HepG2 (cell line): ENCODE results near the gene ELAVL3. TPM values are rescaled to one million over a fixed set of nuclear protein-coding genes. Genes with fewer than 3 reads are reported as not detected.

Source experiments
- ATF4 ChIP-seq, 2 experiments: fragments of 450-650 bp in 1 of 2; sonication (generic) in 1 of 2; formaldehyde crosslinking; IDR thresholded peaks; 2 replicates each; pipeline versions ENCODE4 v1.5.0 to v1.8.0; 2020 to 2022; ENCODE audit warnings: mild to moderate bottlenecking in 1 of 2, missing genetic modification reagents in 1 of 2
- ELK4 ChIP-seq: sonication (generic); formaldehyde crosslinking; IDR thresholded peaks from 2 replicates; pipeline ENCODE4 v1.9.0; 2021; ENCODE audit warnings: missing genetic modification reagents, borderline replicate concordance
- HMGA1 ChIP-seq: sonication (generic); formaldehyde crosslinking; conservative IDR thresholded peaks from 2 replicates; pipeline ENCODE4 v1.4.0; 2020; ENCODE audit warnings: missing genetic modification reagents
- IRF9 ChIP-seq: sonication (generic); formaldehyde crosslinking; IDR thresholded peaks from 2 replicates; pipeline ENCODE4 v1.8.0; 2022; ENCODE audit warnings: missing genetic modification reagents, mild to moderate bottlenecking, borderline replicate concordance
- KAT7 ChIP-seq: IDR thresholded peaks from 2 replicates; pipeline ENCODE4 v1.6.1; 2018; ENCODE audit warnings: borderline replicate concordance, missing compliant biosample characterization
- KLF6 ChIP-seq: IDR thresholded peaks from 2 replicates; pipeline ENCODE4 v1.8.0; 2016; ENCODE audit warnings: missing biosample characterization, missing genetic modification reagents
- MEIS1 ChIP-seq: sonication (generic); formaldehyde crosslinking; IDR thresholded peaks from 2 replicates; pipeline ENCODE4 v1.9.0; 2021; ENCODE audit warnings: mild to moderate bottlenecking, missing genetic modification reagents, moderate library complexity, borderline replicate concordance
- MXI1 ChIP-seq: IDR thresholded peaks from 3 replicates; pipeline ENCODE4 v1.6.1; 2012; ENCODE audit warnings: low read depth, low read length, inconsistent platforms, borderline replicate concordance
- PBX3 ChIP-seq: sonication (generic); formaldehyde crosslinking; IDR thresholded peaks from 2 replicates; pipeline ENCODE4 v1.8.1; 2023; ENCODE audit warnings: missing genetic modification reagents, inconsistent platforms, borderline replicate concordance
- REST ChIP-seq, 2 experiments: IDR thresholded peaks; 2 replicates each; pipeline ENCODE4 v1.6.1; 2011 to 2012; ENCODE audit warnings: low read length in 2 of 2, borderline replicate concordance in 1 of 2, low read depth in 1 of 2, mild to moderate bottlenecking in 1 of 2, moderate library complexity in 1 of 2
- RXRA ChIP-seq: sonication (generic); formaldehyde crosslinking; IDR thresholded peaks from 2 replicates; pipeline ENCODE4 v1.5.1; 2020; ENCODE audit warnings: missing genetic modification reagents
- STAT5B ChIP-seq: sonication (generic); formaldehyde crosslinking; IDR thresholded peaks from 2 replicates; pipeline ENCODE4 v1.4.0; 2020; ENCODE audit warnings: missing genetic modification reagents
- ZBTB2 ChIP-seq: sonication (generic); formaldehyde crosslinking; IDR thresholded peaks from 2 replicates; pipeline ENCODE4 v1.8.0; 2022; ENCODE audit warnings: low read depth, missing genetic modification reagents
- ZNF230 ChIP-seq: sonication (generic); formaldehyde crosslinking; IDR thresholded peaks from 2 replicates; pipeline ENCODE4 v1.4.0; 2020; ENCODE audit warnings: mild to moderate bottlenecking, missing genetic modification reagents
- ZNF275 ChIP-seq: sonication (generic); formaldehyde crosslinking; IDR thresholded peaks from 2 replicates; pipeline ENCODE4 v1.8.0; 2022; ENCODE audit warnings: missing genetic modification reagents, mild to moderate bottlenecking, inconsistent platforms, borderline replicate concordance
- ZNF33B ChIP-seq: sonication (generic); formaldehyde crosslinking; IDR thresholded peaks from 2 replicates; pipeline ENCODE4 v1.5.1; 2020; ENCODE audit warnings: mild to moderate bottlenecking, missing genetic modification reagents
- ZNF383 ChIP-seq: sonication (generic); formaldehyde crosslinking; IDR thresholded peaks from 2 replicates; pipeline ENCODE4 v1.4.0; 2020; ENCODE audit warnings: missing genetic modification reagents, mild to moderate bottlenecking, borderline replicate concordance
- polyA plus RNA-seq, 8 experiments: library from polyadenylated mRNA; depleted of rRNA in 3 of 8; stranded (reverse) in 7 of 8; unstranded in 1 of 8; fragments of >200 nt; fragmentation: Illumina TruSeq in 4 of 8; extraction: Trizol in 4 of 8; gene quantifications; 2 replicates each; pipeline versions ENCODE4 v1.2.1 to v1.2.3, GENCODE V29; 2011 to 2016; ENCODE audit warnings: low read depth in 4 of 8, missing spikeins in 1 of 8, mixed read lengths in 1 of 8; ENCODE audit not compliant: insufficient read depth in 1 of 8
- total RNA-seq, 5 experiments: library from RNA; depleted of rRNA; stranded (reverse); fragments of >200 nt; fragmentation: Illumina TruSeq; extraction: Trizol; gene quantifications; 2 replicates each; pipeline ENCODE4 v1.2.3, GENCODE V29; 2016; ENCODE audit warnings: low read depth in 1 of 5

Gene ELAVL3
- total and polyA plus RNA-seq, 2 of the 13 experiments (the other 11 are each of a cell fraction or from before 2014, with no cell fraction given), result 0.03 TPM; not detected in 1

- TF ChIP-seq ELK4, result no peak
- no peak for TF ChIP-seq ZNF383 (CRISPR knock-in tag)
- TF ChIP-seq RXRA (CRISPR knock-in tag), result no peak
- no peak for TF ChIP-seq ZNF230 (CRISPR knock-in tag)
- TF ChIP-seq MEIS1 (CRISPR knock-in tag), result no peak
- no peak for TF ChIP-seq ZNF33B (CRISPR knock-in tag)
- TF ChIP-seq STAT5B (CRISPR knock-in tag), result no peak
- TF ChIP-seq ATF4 (CRISPR knock-in tag; IDR thresholded peaks at IDR 0.05), result no peak
- 0 out of 2 replicates have a peak, but pooled peaks have one; percentile 10 for TF ChIP-seq KLF6 (CRISPR knock-in tag)
- no peak for TF ChIP-seq MXI1
- no peak for TF ChIP-seq HMGA1 (CRISPR knock-in tag)
- no peak for TF ChIP-seq ZNF275 (CRISPR knock-in tag)
- TF ChIP-seq KAT7, result no peak
- TF ChIP-seq ZBTB2 (CRISPR knock-in tag), result no peak
- no peak for TF ChIP-seq REST (IDR thresholded peaks at IDR 0.05; ENCODE audit: borderline replicate concordance in 1 of 2, low read depth in 1 of 2, low read length in 2 of 2)
- TF ChIP-seq PBX3, result no peak
- TF ChIP-seq IRF9 (CRISPR knock-in tag), result peak; percentile 31; the same call in 1 of the 2 replicates
Observed at GRCh38 chr19:11435833-11436313, 45.0 kb downstream of the ELAVL3 start (continued).
